HCT116 (cell line): Measurements from ENCODE around the gene ATF7IP. TPM values are rescaled to one million over a fixed set of nuclear protein-coding genes. Genes with fewer than 3 reads are reported as not detected.
"Not testable (repeated sequence)": the region's sequence is repeated elsewhere in the genome, so short reads cannot be mapped to it uniquely, and the experiment has no call there.

Source experiments
- ATAC-seq: fragments of 200-7000 bp; cut with Tn5 transposase; 2 replicates; pipeline ENCODE4 v1.9.1; 2020; ENCODE audit warnings: mild to moderate bottlenecking, moderate library complexity
- BruUV-seq: library from RNA; stranded (reverse); fragments of 400-500 nt; replicated peaks from 2 replicates; lab custom pipeline; 2021; lab: Mats Ljungman, UMichigan
- CTCF ChIA-PET: fragments of 300-600 bp; sonication (Branson Sonifier 250); formaldehyde crosslinking; loops from one replicate; lab custom pipeline; 2021; ENCODE audit warnings: antibody characterized with exemption; lab: Charles Lee
- POLR2A ChIA-PET: fragments of 300-600, 350-600 bp; sonication (Branson Sonifier 250); formaldehyde crosslinking; loops from one replicate; lab custom pipeline; 2021; ENCODE audit warnings: antibody characterized with exemption; lab: Charles Lee
- RAD21 ChIA-PET, 2 experiments: fragments of 300-600 bp; sonication (Branson Sonifier 250); formaldehyde crosslinking; loops; one replicate each; lab custom pipeline; 2023; ENCODE audit warnings: low total read pairs in 2 of 2; ENCODE audit not compliant: uncharacterized antibody in 2 of 2, unreplicated experiment in 2 of 2, low non-redundant PET in 1 of 2; lab: Charles Lee
- DNase-seq: peaks from one replicate; pipeline ENCODE4 v3.0.0-alpha.2; 2010; ENCODE audit warnings: low read depth, low spot score
- H2AFZ ChIP-seq: fragments of 200-600 bp; shearing (Covaris generic), sonication (generic); 2 replicates; pipeline ENCODE4 v1.6.1; 2017; ENCODE audit warnings: low read depth, mixed run types, mixed read lengths, antibody characterized with exemption, low read length; ENCODE audit not compliant: poor library complexity, severe bottlenecking
- H3K27ac ChIP-seq: 2 replicates; pipeline ENCODE4 v1.5.1; 2012; ENCODE audit warnings: low read depth, low read length
- H3K27me3 ChIP-seq: fragments of 200-600 bp; sonication (generic); 2 replicates; pipeline ENCODE4 v1.6.1; 2016; ENCODE audit warnings: mixed run types, low read length, mixed read lengths; ENCODE audit not compliant: insufficient read depth
- H3K36me3 ChIP-seq, 2 experiments: fragments of 200-500 bp in 1 of 2; fragments of 200-600 bp in 1 of 2; sonication (Bioruptor generic) in 1 of 2; sonication (generic) in 1 of 2; 2 replicates each; pipeline versions ENCODE4 v1.5.1 to v1.6.1; 2014 to 2016; ENCODE audit warnings: low read length in 2 of 2, inconsistent platforms in 1 of 2, mixed read lengths in 1 of 2, mixed run types in 1 of 2; ENCODE audit not compliant: insufficient read depth in 2 of 2, control insufficient read depth in 1 of 2
- H3K4me1 ChIP-seq, 2 experiments: fragments of 200-600 bp in 1 of 2; sonication (generic) in 1 of 2; 2 replicates each; pipeline versions ENCODE4 v1.5.1 to v1.6.1; 2012 to 2017; ENCODE audit warnings: low read length in 2 of 2, inconsistent platforms in 1 of 2, mild to moderate bottlenecking in 1 of 2, mixed read lengths in 1 of 2, mixed run types in 1 of 2, moderate library complexity in 1 of 2; ENCODE audit not compliant: insufficient read depth in 2 of 2, control insufficient read depth in 1 of 2
- H3K4me2 ChIP-seq: fragments of 200-600 bp; sonication (generic); 2 replicates; pipeline ENCODE4 v1.6.1; 2017; ENCODE audit warnings: mixed run types, low read length, mixed read lengths
- H3K4me3 ChIP-seq, 2 experiments: fragments of 200-600 bp in 1 of 2; sonication (generic) in 1 of 2; replicated peaks in 1 of 2; 2 replicates each; pipeline ENCODE4 v1.5.1; 2011 to 2016; ENCODE audit warnings: low read length in 2 of 2, control low read depth in 1 of 2, low read depth in 1 of 2, mild to moderate bottlenecking in 1 of 2, mixed read lengths in 1 of 2, mixed run types in 1 of 2
- H3K79me2 ChIP-seq: fragments of 200-600 bp; sonication (generic); 2 replicates; pipeline ENCODE4 v1.6.1; 2017; ENCODE audit warnings: mild to moderate bottlenecking, mixed run types, low read length, moderate library complexity, mixed read lengths; ENCODE audit not compliant: insufficient read depth
- H3K9ac ChIP-seq: fragments of 200-600 bp; sonication (generic); 2 replicates; pipeline ENCODE4 v1.6.1; 2016; ENCODE audit warnings: low read length, mixed read lengths
- H3K9me2 ChIP-seq: fragments of 200-600 bp; sonication (generic), shearing (Covaris generic); 2 replicates; pipeline ENCODE4 v1.6.1; 2017; ENCODE audit warnings: mixed run types, mild to moderate bottlenecking, moderate library complexity; ENCODE audit not compliant: insufficient read depth
- H3K9me3 ChIP-seq, 2 experiments: fragments of 200-500 bp in 1 of 2; fragments of 200-600 bp in 1 of 2; sonication (Bioruptor generic) in 1 of 2; sonication (generic) in 1 of 2; 2 replicates each; pipeline ENCODE4 v1.6.1; 2014 to 2017; ENCODE audit warnings: low read length in 2 of 2, mixed read lengths in 2 of 2, inconsistent platforms in 1 of 2, low read depth in 1 of 2, mild to moderate bottlenecking in 1 of 2, mixed run types in 1 of 2, moderate library complexity in 1 of 2; ENCODE audit not compliant: control insufficient read depth in 1 of 2, insufficient read depth in 1 of 2
- H4K20me1 ChIP-seq: fragments of 200-600 bp; sonication (generic), shearing (Covaris generic); 2 replicates; pipeline ENCODE4 v1.6.1; 2017; ENCODE audit warnings: mixed run types, mild to moderate bottlenecking, moderate library complexity; ENCODE audit not compliant: insufficient read depth
- CEBPB ChIP-seq: IDR thresholded peaks from 2 replicates; pipeline ENCODE4 v1.6.1; 2012; ENCODE audit warnings: low read depth
- EGR1 ChIP-seq: IDR thresholded peaks from 2 replicates; pipeline ENCODE4 v1.6.1; 2012; ENCODE audit warnings: low read depth
- POLR2AphosphoS5 ChIP-seq: IDR thresholded peaks from 2 replicates; pipeline ENCODE4 v1.6.1; 2011; ENCODE audit warnings: mild to moderate bottlenecking, low read depth, low read length, moderate library complexity
- SIN3A ChIP-seq: IDR thresholded peaks from 2 replicates; pipeline ENCODE4 v1.6.1; 2012; ENCODE audit warnings: low read depth
- SRF ChIP-seq: IDR thresholded peaks from 2 replicates; pipeline ENCODE4 v1.6.1; 2012; ENCODE audit warnings: low read depth
- ZBTB33 ChIP-seq: IDR thresholded peaks from 2 replicates; pipeline ENCODE4 v1.6.1; 2011; ENCODE audit warnings: mild to moderate bottlenecking, low read length, moderate library complexity; ENCODE audit not compliant: insufficient replicate concordance; ENCODE audit errors: extremely low read depth
- intact Hi-C: fragments of 100-400 bp; cut with micrococcal nuclease; formaldehyde crosslinking; loops from 2 replicates; pipeline ENCODE4 v1.10.0; 2022
- total RNA-seq: library from RNA; stranded (reverse); gene quantifications from one replicate; pipeline ENCODE4 v1.2.1, GENCODE V29; 2021; ENCODE audit not compliant: unreplicated experiment

ATF7IP gene
- total RNA-seq, 1 experiment from 2014 or later = 38.6 TPM

DNA sequence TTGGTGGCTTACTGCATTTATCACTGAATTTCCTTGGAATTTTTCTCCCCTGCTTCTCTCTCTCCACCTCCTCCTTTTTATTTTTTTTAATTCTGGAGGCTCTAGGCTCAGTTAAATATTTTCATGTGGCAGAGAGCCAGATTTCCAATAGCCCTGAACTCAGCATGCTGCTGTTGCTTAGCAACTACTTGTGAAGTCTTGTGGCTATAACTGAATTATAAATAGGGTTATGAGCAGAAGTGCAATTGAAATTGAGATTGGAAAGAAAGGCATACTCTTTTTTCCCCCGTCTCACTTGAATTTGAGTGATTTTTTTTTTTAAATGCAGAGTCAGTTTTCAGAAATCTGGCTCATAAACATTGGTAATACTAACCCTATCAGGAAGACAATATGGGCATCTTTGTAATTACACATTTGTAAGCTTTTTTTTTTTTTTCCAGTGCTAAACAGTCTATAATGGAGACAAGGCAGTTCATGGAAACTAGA lies 38.3 kb downstream of the ATF7IP start:
- no peaks in the 10 kb centered on the region for H3K9me2 ChIP-seq
- no peak overlapping the region for H3K4me3 ChIP-seq
- H3K4me2 ChIP-seq = peak overlapping the region; percentile 16; the same call in 1 of the 2 replicates
- H3K27me3 ChIP-seq = no peaks in the 10 kb centered on the region
- CTCF ChIA-PET = interaction anchor here (0.8 kb wide), 1 partner anchor 13 kb away, joined by 4 read pairs; no protein-coding TSS in a partner anchor
- DNase-seq (no peak), ATAC-seq (no peak)
- intact Hi-C loops = loop anchor here (5.0 kb wide), 1 partner anchor 36 kb away; the partner anchor contains the start of gene ATF7IP
- no peaks in the 10 kb centered on the region for H3K9me3 ChIP-seq
- BruUV-seq = no TSS peak
- TF ChIP-seq POLR2AphosphoS5 (no peak), SIN3A (no peak), EGR1 (no peak), SRF (no peak), CEBPB (no peak), ZBTB33 (no peak)
- peaks cover 17 to 31% of the 10 kb centered on the region in 2 experiments for H3K4me1 ChIP-seq
- H2AFZ ChIP-seq = no peak overlapping the region
- peaks cover 94% of the 10 kb centered on the region for H3K79me2 ChIP-seq
- RAD21 ChIA-PET = no interaction called here
- POLR2A ChIA-PET = no interaction called here
- no peaks in the 10 kb centered on the region for H4K20me1 ChIP-seq
- H3K27ac ChIP-seq = no peak overlapping the region; the same call in 1 of the 2 replicates
- 0 out of 2 replicates have a peak overlapping the region, but pooled peaks have one; percentile 4 for H3K9ac ChIP-seq
- H3K36me3 ChIP-seq = no peaks in the 10 kb centered on the region

DNA sequence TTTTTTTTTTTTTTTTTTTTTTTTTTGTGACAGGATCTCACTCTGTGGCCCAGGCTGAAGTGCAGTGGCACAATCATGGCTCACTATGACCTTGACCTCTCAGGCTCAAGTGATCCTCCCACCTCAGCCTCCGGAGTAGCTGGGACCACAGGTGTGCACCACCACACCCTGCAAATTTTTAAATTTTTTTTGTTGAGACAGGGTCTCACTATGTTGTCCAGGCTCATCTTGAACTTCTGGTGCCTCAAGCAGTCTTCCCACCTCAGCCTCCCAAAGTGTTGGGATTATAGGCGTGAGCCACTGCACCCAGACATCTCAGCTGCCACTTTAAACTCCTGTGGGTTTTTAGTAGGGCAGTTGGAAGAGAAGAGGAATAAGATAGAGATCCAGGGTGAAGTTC lies 39.9 kb downstream of the ATF7IP start:
- H3K4me2 ChIP-seq, ATAC-seq, H3K27me3 ChIP-seq, H3K9me3 ChIP-seq, H4K20me1 ChIP-seq, H3K27ac ChIP-seq, BruUV-seq, POLR2A ChIA-PET, H3K4me3 ChIP-seq, H3K9ac ChIP-seq, H3K36me3 ChIP-seq, DNase-seq, RAD21 ChIA-PET, H2AFZ ChIP-seq, H3K9me2 ChIP-seq, intact Hi-C loops, CTCF ChIA-PET: not testable (repeated sequence)
- Histone ChIP-seq H3K79me2 (peaks cover 94% of the 10 kb centered on the region), H3K4me1 (peaks cover 17 to 22% of the 10 kb centered on the region in 2 experiments)
